ENCODE data around the gene KCNH2. TPM values are rescaled to one million over a fixed set of nuclear protein-coding genes. Genes with fewer than 3 reads are reported as not detected.

Gene KCNH2
- total RNA-seq, 1 experiment from 2014 or later = 0.84 TPM

DNA sequence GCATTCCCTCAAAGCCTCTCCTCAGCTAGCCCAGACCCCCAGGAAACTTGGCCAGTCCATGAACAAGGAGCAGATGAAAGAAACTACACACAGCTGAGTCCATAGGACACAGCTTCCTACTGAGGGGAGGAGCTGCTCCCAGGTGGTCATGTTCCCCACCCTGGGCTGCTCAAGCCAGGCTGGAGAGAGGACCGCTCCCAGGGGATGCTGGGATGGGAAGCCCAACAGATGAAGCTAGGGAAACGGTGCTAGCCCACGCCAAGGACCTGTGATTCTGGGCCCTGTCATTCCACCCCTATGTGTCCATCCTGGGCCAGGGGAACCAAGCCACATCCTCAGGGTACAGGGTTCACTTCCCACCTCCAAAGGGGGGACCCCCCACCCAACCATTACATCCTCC, 19.0 kb downstream of the KCNH2 start:
- ChIA-PET CTCF (no interaction called here), POLR2A (ENCODE audit: unreplicated experiment) (no interaction called here)
- Histone ChIP-seq H4K20me1 (ENCODE audit: low read length) (no peaks in the 10 kb centered on the region), H3F3A (ENCODE audit: low read length, unreplicated experiment) (no peaks in the 10 kb centered on the region), H3K27me3 (ENCODE audit: low read length) (no peaks in the 10 kb centered on the region), H3K36me3 (ENCODE audit: low read depth, low read length) (no peaks in the 10 kb centered on the region), H3K4me2 (ENCODE audit: low read length) (no peak overlapping the region), H2AFZ (ENCODE audit: low read length) (no peak overlapping the region), H3K4me1 (ENCODE audit: insufficient read depth, low read length) (no peaks in the 10 kb centered on the region), H3K9me2 (replicated peaks; ENCODE audit: low read length) (no peaks in the 10 kb centered on the region), H3K9ac (ENCODE audit: low read length) (no peak overlapping the region), H3K9me3 (ENCODE audit: low read length) (no peaks in the 10 kb centered on the region), H3K27ac (ENCODE audit: low read length) (no peak overlapping the region), H3K79me2 (ENCODE audit: low read length) (no peaks in the 10 kb centered on the region), H3K4me3 (ENCODE audit: low read length) (no peak overlapping the region)
- no peak for TF ChIP-seq EZH2 (IDR thresholded peaks at IDR 0.05; ENCODE audit: low read length, unreplicated experiment)
- TF ChIP-seq, protein P1, sequence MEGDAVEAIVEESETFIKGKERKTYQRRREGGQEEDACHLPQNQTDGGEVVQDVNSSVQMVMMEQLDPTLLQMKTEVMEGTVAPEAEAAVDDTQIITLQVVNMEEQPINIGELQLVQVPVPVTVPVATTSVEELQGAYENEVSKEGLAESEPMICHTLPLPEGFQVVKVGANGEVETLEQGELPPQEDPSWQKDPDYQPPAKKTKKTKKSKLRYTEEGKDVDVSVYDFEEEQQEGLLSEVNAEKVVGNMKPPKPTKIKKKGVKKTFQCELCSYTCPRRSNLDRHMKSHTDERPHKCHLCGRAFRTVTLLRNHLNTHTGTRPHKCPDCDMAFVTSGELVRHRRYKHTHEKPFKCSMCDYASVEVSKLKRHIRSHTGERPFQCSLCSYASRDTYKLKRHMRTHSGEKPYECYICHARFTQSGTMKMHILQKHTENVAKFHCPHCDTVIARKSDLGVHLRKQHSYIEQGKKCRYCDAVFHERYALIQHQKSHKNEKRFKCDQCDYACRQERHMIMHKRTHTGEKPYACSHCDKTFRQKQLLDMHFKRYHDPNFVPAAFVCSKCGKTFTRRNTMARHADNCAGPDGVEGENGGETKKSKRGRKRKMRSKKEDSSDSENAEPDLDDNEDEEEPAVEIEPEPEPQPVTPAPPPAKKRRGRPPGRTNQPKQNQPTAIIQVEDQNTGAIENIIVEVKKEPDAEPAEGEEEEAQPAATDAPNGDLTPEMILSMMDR (conservative IDR thresholded peaks at IDR 0.05; ENCODE audit: low read depth, low read length) = no peak
- no peak for TF ChIP-seq EZH2phosphoT487 (IDR thresholded peaks at IDR 0.05; ENCODE audit: borderline replicate concordance, low read length)
- no TSS peak for BruUV-seq (replicated peaks)
- no peak for DNase-seq
- no peak for ATAC-seq
- intact Hi-C loops (cut with micrococcal nuclease) = no loop called here

DNA sequence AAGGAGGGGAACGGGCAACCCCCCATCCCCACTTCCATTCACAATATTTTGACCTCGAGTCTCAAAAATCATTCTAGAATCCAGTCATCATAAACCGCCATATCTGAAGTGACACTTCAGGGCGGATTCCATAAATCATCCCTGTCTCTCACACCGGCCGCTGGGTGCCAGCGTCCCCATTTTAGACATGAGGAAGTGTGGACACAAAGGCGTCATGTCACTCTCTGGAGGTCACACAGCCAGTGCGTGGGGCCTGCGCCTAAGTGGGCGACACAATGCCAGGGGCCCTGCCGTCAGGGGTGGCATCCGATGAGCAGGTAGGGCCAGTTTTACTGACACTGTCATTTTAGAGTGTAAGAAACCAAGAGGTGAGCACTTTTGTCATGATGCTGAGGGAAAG, 19.5 kb downstream of the KCNH2 start:
- Histone ChIP-seq H3K36me3 (ENCODE audit: low read depth, low read length) (no peaks in the 10 kb centered on the region), H3K27ac (ENCODE audit: low read length) (no peak overlapping the region), H3K27me3 (ENCODE audit: low read length) (no peaks in the 10 kb centered on the region), H4K20me1 (ENCODE audit: low read length) (no peaks in the 10 kb centered on the region), H3K9me2 (replicated peaks; ENCODE audit: low read length) (no peaks in the 10 kb centered on the region), H3K4me3 (ENCODE audit: low read length) (no peak overlapping the region), H3K4me2 (ENCODE audit: low read length) (no peak overlapping the region), H3K9ac (ENCODE audit: low read length) (no peak overlapping the region), H3K79me2 (ENCODE audit: low read length) (no peaks in the 10 kb centered on the region), H2AFZ (ENCODE audit: low read length) (no peak overlapping the region), H3K9me3 (ENCODE audit: low read length) (no peaks in the 10 kb centered on the region), H3F3A (ENCODE audit: low read length, unreplicated experiment) (no peaks in the 10 kb centered on the region), H3K4me1 (ENCODE audit: insufficient read depth, low read length) (no peaks in the 10 kb centered on the region)
- TF ChIP-seq, protein P1 (conservative IDR thresholded peaks at IDR 0.05; ENCODE audit: low read depth, low read length) = no peak
- no TSS peak for BruUV-seq (replicated peaks)
- DNase-seq (no peak), ATAC-seq (no peak)
- ChIA-PET POLR2A (ENCODE audit: unreplicated experiment) (no interaction called here), CTCF (no interaction called here)
- intact Hi-C loops (cut with micrococcal nuclease) = no loop called here

DNA sequence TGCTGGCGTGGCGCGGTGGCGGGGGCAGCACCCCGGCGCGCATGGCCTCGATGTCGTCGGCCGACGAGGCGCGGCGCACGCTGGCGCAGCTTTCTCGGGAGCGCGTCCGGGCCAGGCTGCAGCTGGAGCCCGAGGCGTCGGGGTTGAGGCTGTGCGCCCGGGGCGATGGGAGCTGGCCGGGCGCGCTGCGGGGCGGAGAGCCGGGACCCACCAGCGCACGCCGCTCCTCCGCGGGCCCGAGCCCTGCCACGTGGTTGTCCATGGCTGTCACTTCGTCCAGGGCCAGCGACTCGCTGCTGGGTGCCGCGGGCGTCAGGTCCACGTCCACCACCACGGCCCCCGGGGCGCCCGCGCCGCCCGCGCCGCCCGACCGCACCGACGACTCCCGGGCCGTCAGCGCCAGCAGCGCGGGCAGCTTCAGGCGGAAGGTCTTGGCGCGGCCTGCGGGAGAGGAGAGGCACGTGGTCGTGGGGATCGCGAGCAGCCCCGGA, 20.0 kb downstream of the KCNH2 start:
- H3K27ac ChIP-seq (ENCODE audit: low read length) = no peak overlapping the region
- H2AFZ ChIP-seq (ENCODE audit: low read length) = no peak overlapping the region
- ATAC-seq = no peak
- no peak overlapping the region for H3K9ac ChIP-seq (ENCODE audit: low read length)
- POLR2A ChIA-PET (ENCODE audit: unreplicated experiment) = no interaction called here
- no peaks in the 10 kb centered on the region for H3K36me3 ChIP-seq (ENCODE audit: low read depth, low read length)
- TF ChIP-seq EZH2phosphoT487 (IDR thresholded peaks at IDR 0.05; ENCODE audit: borderline replicate concordance, low read length) (no peak), EZH2 (IDR thresholded peaks at IDR 0.05; ENCODE audit: low read length, unreplicated experiment) (no peak)
- TF ChIP-seq, protein P1 (conservative IDR thresholded peaks at IDR 0.05; ENCODE audit: low read depth, low read length) = no peak
- no TSS peak for BruUV-seq (replicated peaks)
- H3K4me2 ChIP-seq (ENCODE audit: low read length) = no peak overlapping the region
- H3K79me2 ChIP-seq (ENCODE audit: low read length) = no peaks in the 10 kb centered on the region
- no peak overlapping the region for H3K4me3 ChIP-seq (ENCODE audit: low read length)
- intact Hi-C loops (cut with micrococcal nuclease) = no loop called here
- H4K20me1 ChIP-seq (ENCODE audit: low read length) = no peaks in the 10 kb centered on the region
- CTCF ChIA-PET = no interaction called here
- no peaks in the 10 kb centered on the region for H3K9me3 ChIP-seq (ENCODE audit: low read length)
- no peaks in the 10 kb centered on the region for H3K4me1 ChIP-seq (ENCODE audit: insufficient read depth, low read length)
- DNase-seq = no peak
- no peaks in the 10 kb centered on the region for H3K27me3 ChIP-seq (ENCODE audit: low read length)
- no peaks in the 10 kb centered on the region for H3K9me2 ChIP-seq (replicated peaks; ENCODE audit: low read length)
- H3F3A ChIP-seq (ENCODE audit: low read length, unreplicated experiment) = no peaks in the 10 kb centered on the region
